HG02943 (cell line): ENCODE data around the gene ROBO1.

Experiments used
- ATAC-seq: cut with Tn5 transposase; IDR thresholded peaks from one replicate; pipeline ENCODE4 v1.9.1; 2021; ENCODE audit warnings: mild to moderate bottlenecking, low read depth, moderate library complexity; ENCODE audit not compliant: unreplicated experiment

The ROBO1 gene

GRCh38 chr3:78632925-78633553, 1134.8 kb downstream of the ROBO1 start:
- no peak for ATAC-seq

GRCh38 chr3:78629544-78629943, 1138.3 kb downstream of the ROBO1 start:
- ATAC-seq = no peak

GRCh38 chr3:78621061-78621716, 1146.6 kb downstream of the ROBO1 start:
- ATAC-seq = no peak

GRCh38 chr3:78614486-78614885, 1153.3 kb downstream of the ROBO1 start:
- ATAC-seq = no peak

GRCh38 chr3:78613421-78613879, 1154.3 kb downstream of the ROBO1 start:
- no peak for ATAC-seq

- ATAC-seq = no peak
These were observed 1156.5 kb downstream of the ROBO1 start for GRCh38 chr3:78611278-78611677.

GRCh38 chr3:78610462-78611125, 1157.2 kb downstream of the ROBO1 start:
- ATAC-seq = no peak

- ATAC-seq = no peak
These were observed 1161.0 kb downstream of the ROBO1 start for GRCh38 chr3:78606756-78607155.

GRCh38 chr3:78605178-78605577, 1162.6 kb downstream of the ROBO1 start:
- ATAC-seq = no peak

GRCh38 chr3:78604341-78604740, 1163.5 kb downstream of the ROBO1 start:
- ATAC-seq = no peak

GRCh38 chr3:78601249-78601648, 1166.5 kb downstream of the ROBO1 start:
- no peak for ATAC-seq

- no peak for ATAC-seq
These were observed 1178.0 kb downstream of the ROBO1 start for GRCh38 chr3:78589778-78590177.

- no peak for ATAC-seq
These were observed 1178.7 kb downstream of the ROBO1 start for GRCh38 chr3:78588906-78589621.

- no peak for ATAC-seq
These were observed 1187.1 kb downstream of the ROBO1 start for GRCh38 chr3:78580681-78581080.

- no peak for ATAC-seq
These were observed 1196.3 kb downstream of the ROBO1 start for GRCh38 chr3:78571486-78571885.

- no peak for ATAC-seq
These were observed 1197.3 kb downstream of the ROBO1 start for GRCh38 chr3:78570496-78570895.

GRCh38 chr3:78569804-78570203, 1198.0 kb downstream of the ROBO1 start:
- no peak for ATAC-seq

- ATAC-seq = no peak
These were observed 1202.1 kb downstream of the ROBO1 start for GRCh38 chr3:78565712-78566111.

GRCh38 chr3:78562328-78562727, 1205.5 kb downstream of the ROBO1 start:
- no peak for ATAC-seq
